WTC11 (cell line): Measurements from ENCODE around the gene ASIC3.

Experiments used
- ARID4B ChIP-seq: sonication (generic); formaldehyde crosslinking; IDR thresholded peaks from 2 replicates; pipeline ENCODE4 v1.8.0; 2023; ENCODE audit warnings: missing genetic modification reagents, mild to moderate bottlenecking, borderline replicate concordance
- CBFB ChIP-seq: sonication (generic); formaldehyde crosslinking; IDR thresholded peaks from 2 replicates; pipeline ENCODE4 v1.8.1; 2022; ENCODE audit warnings: mild to moderate bottlenecking, low read depth, missing genetic modification reagents
- CREM ChIP-seq: sonication (generic); formaldehyde crosslinking; IDR thresholded peaks from 2 replicates; pipeline ENCODE4 v1.8.1; 2022; ENCODE audit warnings: mild to moderate bottlenecking, missing genetic modification reagents, moderate library complexity
- CTCF ChIP-seq: fragments of 200-600 bp; IDR thresholded peaks from 2 replicates; pipeline ENCODE4 v1.8.0; 2022; ENCODE audit warnings: antibody characterized with exemption
- STAT6 ChIP-seq: sonication (generic); formaldehyde crosslinking; conservative IDR thresholded peaks from 2 replicates; pipeline ENCODE4 v1.8.1; 2023; ENCODE audit warnings: mild to moderate bottlenecking, low read depth, missing genetic modification reagents, moderate library complexity
- USF1 ChIP-seq: sonication (generic); formaldehyde crosslinking; IDR thresholded peaks from 2 replicates; pipeline ENCODE4 v1.8.0; 2022; ENCODE audit warnings: mild to moderate bottlenecking, missing genetic modification reagents
- ZBTB43 ChIP-seq: sonication (generic); formaldehyde crosslinking; IDR thresholded peaks from 2 replicates; pipeline ENCODE4 v1.8.1; 2023; ENCODE audit warnings: mild to moderate bottlenecking, missing genetic modification reagents
- ZNF232 ChIP-seq: sonication (generic); formaldehyde crosslinking; IDR thresholded peaks from 2 replicates; pipeline ENCODE4 v1.8.0; 2022; ENCODE audit warnings: mild to moderate bottlenecking, missing genetic modification reagents
- ZSCAN18 ChIP-seq: fragments of 250-450 bp; sonication (Bioruptor Pico); IDR thresholded peaks from 2 replicates; pipeline ENCODE4 v2.1.2; 2022; ENCODE audit warnings: mild to moderate bottlenecking, moderate library complexity

GRCh38 chr7:151075978-151076426, 27.7 kb downstream of the ASIC3 start:
- TF ChIP-seq CTCF (no peak), ARID4B (no peak), ZBTB43 (CRISPR knock-in tag) (no peak), CREM (CRISPR knock-in tag) (no peak), CBFB (CRISPR knock-in tag) (no peak), USF1 (no peak), ZSCAN18 (CRISPR knock-in tag) (no peak), STAT6 (CRISPR knock-in tag) (no peak), ZNF232 (no peak)
